DND-41 (cell line): ENCODE results near the gene STX1B.

Experiments used
- ATAC-seq: fragments of 200-7000 bp; cut with Tn5 transposase; 3 replicates; pipeline ENCODE4 v1.9.1; 2021; ENCODE audit warnings: low read depth; ENCODE audit not compliant: insufficient read depth
- DNase-seq: peaks from one replicate; pipeline ENCODE4 v3.0.0-alpha.2; 2020
- H2AFZ ChIP-seq: 2 replicates; pipeline ENCODE4 v1.6.0; 2012; ENCODE audit warnings: low read depth, low read length
- H3K27ac ChIP-seq: 2 replicates; pipeline ENCODE4 v1.5.1; 2012; ENCODE audit warnings: low read length, inconsistent platforms
- H3K27me3 ChIP-seq: fragments of 200-600 bp; sonication (generic); 2 replicates; pipeline ENCODE4 v1.6.0; 2012; ENCODE audit warnings: low read length, mild to moderate bottlenecking, inconsistent platforms; ENCODE audit not compliant: insufficient read depth, poor library complexity
- H3K36me3 ChIP-seq: 2 replicates; pipeline ENCODE4 v1.5.1; 2012; ENCODE audit warnings: low read length, inconsistent platforms; ENCODE audit not compliant: insufficient read depth
- H3K4me1 ChIP-seq: 2 replicates; pipeline ENCODE4 v1.5.1; 2012; ENCODE audit warnings: mild to moderate bottlenecking, low read length; ENCODE audit not compliant: insufficient read depth
- H3K4me2 ChIP-seq: 2 replicates; pipeline ENCODE4 v1.6.0; 2012; ENCODE audit warnings: mild to moderate bottlenecking, moderate library complexity, low read length, inconsistent platforms; ENCODE audit not compliant: insufficient read depth
- H3K4me3 ChIP-seq, 2 experiments: fragments of 200-600 bp in 1 of 2; shearing (Covaris generic) in 1 of 2; 2 replicates each; pipeline ENCODE4 v1.5.1; 2012 to 2016; ENCODE audit warnings: inconsistent platforms in 2 of 2, low read length in 2 of 2, mild to moderate bottlenecking in 2 of 2, low read depth in 1 of 2, moderate library complexity in 1 of 2
- H3K79me2 ChIP-seq: 2 replicates; pipeline ENCODE4 v1.6.0; 2012; ENCODE audit warnings: low read length, inconsistent platforms; ENCODE audit not compliant: insufficient read depth
- H3K9ac ChIP-seq: 2 replicates; pipeline ENCODE4 v1.6.0; 2012; ENCODE audit warnings: low read depth, mild to moderate bottlenecking, inconsistent platforms, low read length, moderate library complexity
- H3K9me3 ChIP-seq: 2 replicates; pipeline ENCODE4 v1.5.1; 2012; ENCODE audit warnings: low read length, moderate library complexity, mild to moderate bottlenecking, inconsistent platforms; ENCODE audit not compliant: insufficient read depth, severe bottlenecking
- H4K20me1 ChIP-seq: 2 replicates; pipeline ENCODE4 v1.6.0; 2012; ENCODE audit warnings: low read length; ENCODE audit not compliant: insufficient read depth
- CTCF ChIP-seq: IDR thresholded peaks from 2 replicates; pipeline ENCODE4 v1.5.1; 2012; ENCODE audit warnings: borderline replicate concordance, low read length, moderate library complexity, mild to moderate bottlenecking; ENCODE audit not compliant: poor library complexity, severe bottlenecking; ENCODE audit errors: extremely low read depth
- EZH2 ChIP-seq: IDR thresholded peaks from 3 replicates; pipeline ENCODE4 v1.6.1; 2012; ENCODE audit warnings: borderline replicate concordance, low read depth, mild to moderate bottlenecking, moderate library complexity, low read length, inconsistent platforms; ENCODE audit not compliant: severe bottlenecking

The STX1B gene

GRCh38 chr16:30998852-30999761 is 11.3 kb downstream of the STX1B start:
- Histone ChIP-seq H3K4me1 (no peaks in the 10 kb centered on the region), H3K79me2 (no peaks in the 10 kb centered on the region), H3K9ac (no peak overlapping the region), H4K20me1 (no peaks in the 10 kb centered on the region; the same call in 1 of the 2 replicates), H3K36me3 (no peaks in the 10 kb centered on the region), H3K4me3 (no peak overlapping the region), H3K27me3 (no peaks in the 10 kb centered on the region), H3K4me2 (no peak overlapping the region), H2AFZ (no peak overlapping the region), H3K27ac (no peak overlapping the region), H3K9me3 (no peaks in the 10 kb centered on the region)
- ATAC-seq: no peak
- TF ChIP-seq EZH2: no peak
- TF ChIP-seq CTCF: no peak
- no peak for DNase-seq

- Histone ChIP-seq H2AFZ (no peak overlapping the region), H3K36me3 (no peaks in the 10 kb centered on the region), H3K4me2 (no peak overlapping the region), H3K27ac (no peak overlapping the region), H3K9me3 (no peaks in the 10 kb centered on the region), H3K4me1 (no peaks in the 10 kb centered on the region), H4K20me1 (no peaks in the 10 kb centered on the region; the same call in 1 of the 2 replicates), H3K27me3 (no peaks in the 10 kb centered on the region), H3K4me3 (no peak overlapping the region), H3K9ac (no peak overlapping the region), H3K79me2 (no peaks in the 10 kb centered on the region)
- ATAC-seq (no peak), DNase-seq (no peak)
- TF ChIP-seq EZH2 (no peak), CTCF (no peak)
These were observed 12.4 kb downstream of the STX1B start for GRCh38 chr16:30997725-30998711.

GRCh38 chr16:30996985-30997724 is 13.3 kb downstream of the STX1B start:
- Histone ChIP-seq H3K27me3 (no peaks in the 10 kb centered on the region), H3K79me2 (no peaks in the 10 kb centered on the region), H2AFZ (no peak overlapping the region), H3K4me3 (no peak overlapping the region), H3K9me3 (no peaks in the 10 kb centered on the region), H3K4me2 (no peak overlapping the region), H3K9ac (no peak overlapping the region), H4K20me1 (no peaks in the 10 kb centered on the region; the same call in 1 of the 2 replicates), H3K36me3 (no peaks in the 10 kb centered on the region), H3K4me1 (no peaks in the 10 kb centered on the region), H3K27ac (no peak overlapping the region)
- TF ChIP-seq EZH2: no peak
- TF ChIP-seq CTCF: no peak
- ATAC-seq: peak; percentile 37; the same call in 1 of the 3 replicates
- no peak for DNase-seq
